COLO668 (cell line): Measurements from ENCODE around the gene ABCC12.

Experiments
- DNase-seq: peaks from one replicate; lab custom pipeline; 2025; ENCODE audit not compliant: unreplicated experiment; lab: John Stamatoyannopoulos, UW

Gene ABCC12

GRCh38 chr16:48106446-48106845, 49.3 kb downstream of the ABCC12 start:
- DNase-seq: no peak
